H1 (cell line): ENCODE results near the gene SCYGR7. TPM values are rescaled to one million over a fixed set of nuclear protein-coding genes. Genes with fewer than 3 reads are reported as not detected.

Experiments
- BRCA1 ChIP-seq: IDR thresholded peaks from 2 replicates; pipeline ENCODE4 v1.6.1; 2012; ENCODE audit warnings: low read depth, low read length, improper control_type of control experiment
- CHD1 ChIP-seq: IDR thresholded peaks from 2 replicates; pipeline ENCODE4 v1.6.1; 2012; ENCODE audit warnings: low read depth, low read length, improper control_type of control experiment
- CHD2 ChIP-seq: IDR thresholded peaks from 2 replicates; pipeline ENCODE4 v1.6.1; 2012; ENCODE audit warnings: low read length, improper control_type of control experiment
- E2F6 ChIP-seq: IDR thresholded peaks from 2 replicates; pipeline ENCODE4 v1.6.1; 2012; ENCODE audit warnings: inconsistent platforms
- EGR1 ChIP-seq: IDR thresholded peaks from 2 replicates; pipeline ENCODE4 v1.6.1; 2011; ENCODE audit warnings: low read depth, low read length, borderline replicate concordance
- GABPA ChIP-seq: IDR thresholded peaks from 2 replicates; pipeline ENCODE4 v1.6.1; 2011; ENCODE audit warnings: mild to moderate bottlenecking, low read length, moderate library complexity, borderline replicate concordance; ENCODE audit not compliant: insufficient read depth
- HDAC6 ChIP-seq: IDR thresholded peaks from one replicate; pipeline ENCODE4 v1.7.1; 2012; ENCODE audit warnings: low read depth, mild to moderate bottlenecking, inconsistent platforms, low read length, moderate library complexity
- JUN ChIP-seq: IDR thresholded peaks from 2 replicates; pipeline ENCODE4 v1.6.1; 2011; ENCODE audit warnings: low read depth, mild to moderate bottlenecking, improper control_type of control experiment, low read length
- KDM4A ChIP-seq: IDR thresholded peaks from one replicate; pipeline ENCODE4 v1.7.1; 2012; ENCODE audit warnings: low read depth, mild to moderate bottlenecking, moderate library complexity, low read length, inconsistent platforms; ENCODE audit not compliant: severe bottlenecking
- NRF1 ChIP-seq: IDR thresholded peaks from 2 replicates; pipeline ENCODE4 v1.6.1; 2011; ENCODE audit warnings: mild to moderate bottlenecking, low read depth, low read length, improper control_type of control experiment
- RNF2 ChIP-seq: fragments of 200-900, 300-1000 bp; sonication (generic); IDR thresholded peaks from 2 replicates; pipeline ENCODE4 v1.7.1; 2016; ENCODE audit warnings: borderline replicate concordance, low read depth, mild to moderate bottlenecking, antibody characterized with exemption, low read length; ENCODE audit not compliant: poor library complexity, severe bottlenecking; ENCODE audit errors: missing control alignments
- SIX5 ChIP-seq: IDR thresholded peaks from 2 replicates; pipeline ENCODE4 v1.6.1; 2011; ENCODE audit warnings: mild to moderate bottlenecking, low read depth, low read length
- SP1 ChIP-seq: IDR thresholded peaks from 2 replicates; pipeline ENCODE4 v1.6.1; 2011; ENCODE audit warnings: low read depth, low read length
- SP4 ChIP-seq: IDR thresholded peaks from 2 replicates; pipeline ENCODE4 v1.6.1; 2012; ENCODE audit warnings: low read length, inconsistent platforms
- TAF7 ChIP-seq: optimal IDR thresholded peaks from 2 replicates; pipeline ENCODE3; 2011; ENCODE audit warnings: low read depth, mild to moderate bottlenecking, inconsistent platforms, low read length, moderate library complexity, borderline replicate concordance
- TCF12 ChIP-seq: IDR thresholded peaks from 2 replicates; pipeline ENCODE4 v1.6.1; 2011; ENCODE audit warnings: low read depth, mild to moderate bottlenecking, low read length
- TEAD4 ChIP-seq: IDR thresholded peaks from 2 replicates; pipeline ENCODE4 v1.6.1; 2012; ENCODE audit warnings: low read depth, low read length, inconsistent platforms, mixed read lengths
- polyA plus RNA-seq, 7 experiments: library from polyadenylated mRNA; depleted of rRNA in 3 of 7; stranded (reverse) in 5 of 7; unstranded in 2 of 7; fragments of >200 nt in 5 of 7; fragments of 200-250 nt in 2 of 7; gene quantifications; 1 replicate in 5 of 7; 2 replicates in 1 of 7; 4 replicates in 1 of 7; pipeline versions ENCODE4 v1.2.1 to v1.2.3, GENCODE V29; 2011 to 2013; ENCODE audit warnings: missing spikeins in 2 of 7, mixed read lengths in 2 of 7
- total RNA-seq: library from RNA; stranded (reverse); fragmentation: NEBNext Ultra II Directional; extraction: Animal tissue kit (Norgen Biotek cat#: 25700); gene quantifications from 2 replicates; pipeline ENCODE4 v1.2.1, GENCODE V29; 2021

SCYGR7 gene
- total and polyA plus RNA-seq, 2 of the 8 experiments (the other 6 are each of a cell fraction or from before 2014, with no cell fraction given): not detected

- no peak for TF ChIP-seq E2F6
- no peak for TF ChIP-seq CHD1
- no peak for TF ChIP-seq TCF12
- TF ChIP-seq CHD2: no peak
- no peak for TF ChIP-seq SP4
- TF ChIP-seq GABPA: no peak
- no peak for TF ChIP-seq KDM4A
- no peak for TF ChIP-seq RNF2
- TF ChIP-seq HDAC6: no peak
- TF ChIP-seq TEAD4: peak; percentile 67
- no peak for TF ChIP-seq BRCA1
- TF ChIP-seq SIX5: no peak
- no peak for TF ChIP-seq NRF1
- TF ChIP-seq SP1: no peak
- no peak for TF ChIP-seq TAF7
- no peak for TF ChIP-seq JUN
- TF ChIP-seq EGR1: no peak
These were observed 38.3 kb downstream of the SCYGR7 start (continued) for GRCh38 chr2:227766373-227766883.
